ENCODE measurements around the gene SDCCAG8. TPM values are rescaled to one million over a fixed set of nuclear protein-coding genes. Genes with fewer than 3 reads are reported as not detected.

Gene SDCCAG8
- total and polyA plus RNA-seq, 2 of the 8 experiments (the other 6 are each of a cell fraction or from before 2014, with no cell fraction given): 15.6 to 21.0 TPM

- Histone ChIP-seq H3K79me2 (ENCODE audit: control insufficient read depth in 1 of 2, insufficient read depth in 2 of 2, low read length in 2 of 2) (no peaks in the 10 kb centered on the region), H2BK12ac (ENCODE audit: low read depth, low read length) (peak overlapping the region; percentile 51; the same call in 1 of the 2 replicates), H3K9me3 (ENCODE audit: insufficient read depth in 2 of 2, low read depth in 1 of 2, low read length in 1 of 2) (no peaks in the 10 kb centered on the region; a peak in 1 of 4 replicates), H3K36me3 (ENCODE audit: control insufficient read depth in 2 of 4, insufficient read depth in 4 of 4, low read length in 3 of 4) (no peaks in the 10 kb centered on the region), H2BK5ac (ENCODE audit: low read depth, low read length) (peak overlapping the region; percentile 67; the same call in 1 of the 2 replicates), H3K79me1 (ENCODE audit: low read depth, low read length) (no peaks in the 10 kb centered on the region), H3K56ac (replicated peaks; ENCODE audit: insufficient read length, low read depth, low read length) (no peak overlapping the region), H3K14ac (ENCODE audit: insufficient read length) (no peak overlapping the region), H4K8ac (ENCODE audit: extremely low read depth, insufficient read depth, low read length) (peak overlapping the region; percentile 90; the same call in 1 of the 2 replicates), H3K4ac (replicated peaks; ENCODE audit: insufficient read length, low read depth, low read length) (peak overlapping the region; percentile 15), H3K4me2 (ENCODE audit: insufficient read depth in 1 of 2, low read depth in 2 of 2, low read length in 2 of 2) (no peak overlapping the region), H3K27ac (ENCODE audit: low read depth, low read length) (no peak overlapping the region), H3K4me1 (replicated peaks in 1 of 4; ENCODE audit: control insufficient read depth in 3 of 4, insufficient read depth in 4 of 4, low read length in 3 of 4) (peaks cover 3 to 21% (median 16%) of the 10 kb centered on the region in 4 experiments), H2BK120ac (replicated peaks; ENCODE audit: low read depth, low read length) (no peak overlapping the region), H2AK5ac (ENCODE audit: low read depth, low read length) (peak overlapping the region; percentile 75; the same call in 1 of the 2 replicates), H2BK20ac (ENCODE audit: low read length) (0 out of 2 replicates have a peak overlapping the region, but pooled peaks have one; percentile 87), H3K27me3 (replicated peaks in 1 of 4; ENCODE audit: control insufficient read depth in 3 of 4, extremely low read depth in 1 of 4, insufficient read depth in 3 of 4, low read length in 3 of 4) (no peaks in the 10 kb centered on the region), H3K18ac (ENCODE audit: extremely low read depth, low read length) (peak overlapping the region; percentile 54), H4K5ac (ENCODE audit: insufficient read length, low read depth, low read length) (no peak overlapping the region), H2BK15ac (ENCODE audit: low read length) (no peak overlapping the region), H4K91ac (replicated peaks; ENCODE audit: insufficient read length, low read length) (peak overlapping the region; percentile 59), H3K4me3 (ENCODE audit: extremely low read depth in 1 of 4, insufficient read depth in 2 of 4, low read depth in 3 of 4, low read length in 4 of 4) (no peak overlapping the region), H4K20me1 (replicated peaks in 1 of 2; ENCODE audit: control insufficient read depth in 1 of 2, insufficient read depth in 2 of 2, low read length in 2 of 2) (no peaks in the 10 kb centered on the region), H3K9ac (replicated peaks in 1 of 4; ENCODE audit: extremely low read depth in 1 of 4, low read depth in 3 of 4, low read length in 3 of 4) (no peak overlapping the region), H3K23ac (ENCODE audit: insufficient read length) (no peak overlapping the region), H3K23me2 (ENCODE audit: low read depth, low read length) (no peaks in the 10 kb centered on the region), H2AFZ (ENCODE audit: low read length) (no peak overlapping the region)
- CTCF ChIA-PET (ENCODE audit: partially characterized antibody): interaction anchor here (1.0 to 1.2 kb wide), 3 partner anchors 11 to 153 kb away, joined by 3 to 5 read pairs (median 3); no protein-coding TSS in a partner anchor
- POLR2A ChIA-PET (ENCODE audit: partially characterized antibody): interaction anchor here (1.3 kb wide), 1 partner anchor 14 kb away, joined by 3 read pairs; no protein-coding TSS in a partner anchor
- TF ChIP-seq CREB1 (IDR thresholded peaks at IDR 0.05) (no peak), ASH2L (IDR thresholded peaks at IDR 0.05; ENCODE audit: low read length) (no peak), CHD1 (IDR thresholded peaks at IDR 0.05; ENCODE audit: low read depth, low read length) (no peak)
- DNase-seq (ENCODE audit: low read depth in 1 of 2, low spot score in 2 of 2): no peak
- no peak for FAIRE-seq
- 88% methylated on average over 19 of the region's 19 CpGs; no CpG with 5 or more reads in 1 of the 2 experiments for WGBS, 2 experiments (ENCODE audit: extremely low coverage in 1 of 2, insufficient coverage in 1 of 2, insufficient read length in 1 of 2, insufficient replicate concordance in 2 of 2, low coverage in 1 of 2, low lambda C conversion rate in 2 of 2, missing lambda C conversion rate in 1 of 2)
These were observed 240.4 kb downstream of the SDCCAG8 start for GRCh38 chr1:243496187-243496646.

All from H1 (cell line).